GM19193 (cell line): ENCODE data around the gene NT5DC2.

ENCODE experiments used
- POLR2A ChIP-seq: IDR thresholded peaks from 4 replicates; pipeline ENCODE4 v1.6.1; 2011; ENCODE audit not compliant: insufficient read depth, insufficient read length; ENCODE audit errors: extremely low read depth

The NT5DC2 gene

DNA sequence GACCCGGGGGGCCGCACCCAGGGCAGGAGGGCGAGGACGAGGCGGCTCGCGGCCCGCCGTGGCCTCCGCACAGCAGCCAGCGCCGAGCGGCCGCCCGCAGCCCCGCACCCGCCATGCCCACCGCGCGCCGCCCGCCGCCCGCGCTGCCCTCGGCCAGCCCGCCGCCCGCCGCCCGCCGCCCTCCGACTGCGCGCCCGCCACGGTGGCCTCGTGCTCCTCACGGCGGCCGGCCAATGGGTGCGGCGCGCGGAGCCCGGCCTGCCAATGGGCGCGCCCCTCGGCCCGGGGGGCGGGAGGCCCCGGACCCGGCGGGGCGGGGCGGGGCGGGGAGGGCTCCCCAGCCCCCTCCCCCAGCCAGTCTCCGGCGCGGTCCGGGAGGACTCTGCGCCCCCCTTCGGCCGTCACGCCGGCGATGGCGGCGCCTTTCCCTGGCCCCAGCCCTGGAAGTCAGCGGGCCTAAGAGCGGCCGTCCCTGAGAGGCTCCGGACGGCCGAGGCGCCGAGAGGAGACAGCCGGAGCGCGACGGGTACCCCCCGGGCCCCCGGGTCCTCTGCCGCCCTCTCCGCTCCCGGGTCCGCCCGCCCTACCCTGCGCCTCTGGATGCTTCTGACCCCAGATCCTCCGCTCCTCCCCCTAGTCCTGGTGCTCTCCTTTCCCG lies at the start of gene NT5DC2:
NT5DC2 (minus strand) TSS at position 235 of the 658 bp plus-strand sequence; CDS start at position 115, 120 bp downstream.
- TF ChIP-seq POLR2A = peak; percentile 45

- no peak for TF ChIP-seq POLR2A
These were observed 40.7 kb upstream of the NT5DC2 start for GRCh38 chr3:52574056-52574965.

- TF ChIP-seq POLR2A = no peak
These were observed 38.6 kb upstream of the NT5DC2 start for GRCh38 chr3:52572221-52572620.

DNA sequence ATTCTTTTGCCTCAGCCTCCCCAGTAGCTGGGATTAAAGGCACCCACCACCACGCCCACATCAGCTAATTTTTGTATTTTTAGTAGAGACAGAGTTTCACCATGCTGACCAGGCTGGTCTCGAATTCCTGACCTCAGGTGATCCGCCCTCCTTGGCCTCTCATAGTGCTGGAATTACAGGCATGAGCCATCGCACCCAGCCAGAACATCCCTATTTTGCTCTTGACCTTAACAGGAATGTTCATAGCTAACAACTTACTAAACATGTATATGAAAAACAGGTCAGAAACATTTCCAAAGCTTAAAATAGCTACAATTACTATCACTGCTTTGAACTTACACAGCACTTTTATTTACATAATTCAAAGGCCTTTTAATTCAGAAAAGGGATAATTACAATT lies 36.4 kb upstream of the NT5DC2 start:
- no peak for TF ChIP-seq POLR2A

DNA sequence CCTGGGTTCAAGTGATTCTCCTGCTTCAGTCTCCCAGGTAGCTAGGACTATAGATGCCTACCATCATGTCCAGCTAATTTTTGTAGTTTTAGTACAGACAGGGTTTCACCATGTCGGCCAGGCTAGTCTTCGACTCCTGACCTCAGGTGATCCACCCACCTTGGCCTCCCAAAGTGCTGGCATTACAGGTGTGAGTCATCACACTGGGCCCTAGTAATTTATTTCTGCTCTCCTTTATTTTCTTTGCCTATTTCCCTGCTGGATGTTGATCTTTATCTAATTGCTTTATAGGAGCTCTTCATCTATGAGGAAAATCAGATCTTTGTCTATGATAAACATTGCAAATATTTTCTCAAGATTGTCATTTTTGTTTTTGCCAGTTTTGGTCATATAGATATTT lies 34.4 kb upstream of the NT5DC2 start:
- TF ChIP-seq POLR2A = no peak

DNA sequence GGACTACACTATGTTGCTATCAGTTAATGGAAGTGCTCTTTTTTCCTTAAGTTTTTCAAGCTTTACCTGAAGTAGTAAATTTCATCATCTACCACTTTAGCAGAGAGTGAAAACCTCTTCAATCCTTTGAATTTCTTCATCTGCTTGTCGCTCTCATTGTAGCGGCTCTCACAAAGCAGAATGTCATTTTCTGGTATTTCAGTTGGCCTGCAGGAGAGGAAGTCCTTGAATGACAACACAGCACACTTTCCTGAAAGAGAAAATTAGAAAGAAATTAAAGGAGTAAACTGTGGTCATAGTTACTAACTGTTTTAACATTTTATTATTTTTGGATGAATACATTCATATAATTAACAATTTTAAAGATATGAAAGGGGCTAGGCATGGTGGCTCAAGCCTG lies 30.3 kb upstream of the NT5DC2 start:
- no peak for TF ChIP-seq POLR2A

GRCh38 chr3:52561028-52561747 lies 27.5 kb upstream of the NT5DC2 start:
- no peak for TF ChIP-seq POLR2A

DNA sequence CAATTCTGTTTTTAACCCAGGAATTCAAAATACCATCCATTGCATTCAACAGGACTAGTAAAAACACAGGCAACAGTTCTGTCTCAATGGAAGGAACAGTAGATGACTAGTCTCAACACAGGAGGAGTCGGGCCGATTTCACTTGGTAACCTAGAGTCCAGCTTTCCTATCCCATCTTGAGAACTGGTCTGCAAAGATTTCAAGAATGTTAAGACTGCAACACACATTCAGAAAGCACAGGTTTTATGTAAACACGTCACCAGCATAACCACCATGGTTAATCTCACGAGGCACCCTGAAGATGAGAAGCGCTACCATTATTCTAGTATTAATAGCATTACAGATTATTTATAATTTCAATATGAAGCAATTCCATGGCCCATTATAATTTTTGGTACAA lies 24.8 kb upstream of the NT5DC2 start:
- no peak for TF ChIP-seq POLR2A

GRCh38 chr3:52557011-52557960 lies 23.6 kb upstream of the NT5DC2 start:
- TF ChIP-seq POLR2A = no peak

GRCh38 chr3:52555056-52555455 lies 21.4 kb upstream of the NT5DC2 start:
- TF ChIP-seq POLR2A = no peak

GRCh38 chr3:52554026-52554755 lies 20.5 kb upstream of the NT5DC2 start:
- no peak for TF ChIP-seq POLR2A

- TF ChIP-seq POLR2A = no peak
These were observed 18.4 kb upstream of the NT5DC2 start for GRCh38 chr3:52552089-52552488.

DNA sequence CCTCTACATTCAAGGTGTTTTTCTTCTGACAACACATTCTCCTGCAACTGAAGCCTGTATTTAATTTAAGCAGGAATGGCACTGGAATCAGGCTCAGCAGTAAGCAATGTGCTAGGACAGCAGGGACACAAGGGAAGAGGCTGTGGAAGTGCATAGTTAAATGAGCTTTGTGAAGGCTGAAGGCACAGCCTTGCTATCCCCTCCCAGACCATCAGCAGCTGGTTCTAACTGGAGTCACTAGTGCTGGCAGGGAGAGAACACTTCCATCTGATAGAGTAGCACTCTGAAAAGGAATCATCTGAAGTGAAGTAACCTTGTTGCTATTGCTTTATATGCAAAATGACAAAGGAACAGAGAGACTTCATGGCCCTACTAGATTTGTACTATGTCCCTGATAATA lies 17.5 kb upstream of the NT5DC2 start:
- no peak for TF ChIP-seq POLR2A

GRCh38 chr3:52547143-52547542 lies 13.5 kb upstream of the NT5DC2 start:
- TF ChIP-seq POLR2A = no peak
